HL-60/S4 treated with phorbol 12-myristate 13-acetate at 8.2 ng/mL for 4 days and 3 days (cell line): ENCODE results near the gene BUB3.

Experiments
- in situ Hi-C: fragments of 300-500 bp; cut with MboI; formaldehyde crosslinking; loops from 2 replicates; pipeline ENCODE4 v1.15.0; 2022; ENCODE audit warnings: low sequenced_read_pairs

BUB3 gene

GRCh38 chr10:123154092-123154710 lies at the start of gene BUB3:
Gene BUB3, plus strand, starts transcription at chr10:123154402. Its CDS starts 516 bp downstream, at chr10:123154918.
- in situ Hi-C loops: no loop called here

- in situ Hi-C loops: no loop called here
Measured at GRCh38 chr10:123109466-123109865, 44.7 kb upstream of the BUB3 start.

- in situ Hi-C loops: no loop called here
Measured at GRCh38 chr10:123117644-123118417, 36.4 kb upstream of the BUB3 start.

GRCh38 chr10:123119081-123119480 lies 35.1 kb upstream of the BUB3 start:
- in situ Hi-C loops: no loop called here

- in situ Hi-C loops: no loop called here
Measured at GRCh38 chr10:123126246-123126645, 28.0 kb upstream of the BUB3 start.

- in situ Hi-C loops: loop anchor here (10.0 kb wide), 1 partner anchor 425 kb away; no protein-coding TSS in a partner anchor
Measured at GRCh38 chr10:123129618-123130271, 24.5 kb upstream of the BUB3 start.

- in situ Hi-C loops: loop anchor here (10.0 kb wide), 1 partner anchor 422 kb away; no protein-coding TSS in a partner anchor
Measured at GRCh38 chr10:123132576-123133477, 21.4 kb upstream of the BUB3 start.

GRCh38 chr10:123133541-123134342 lies 20.5 kb upstream of the BUB3 start:
- in situ Hi-C loops: loop anchor here (10.0 kb wide), 1 partner anchor 421 kb away; no protein-coding TSS in a partner anchor

- in situ Hi-C loops: loop anchor here (10.0 kb wide), 1 partner anchor 420 kb away; no protein-coding TSS in a partner anchor
Measured at GRCh38 chr10:123134343-123134914, 19.8 kb upstream of the BUB3 start.

GRCh38 chr10:123134915-123135414 lies 19.2 kb upstream of the BUB3 start:
- in situ Hi-C loops: loop anchor here (10.0 kb wide), 1 partner anchor 420 kb away; no protein-coding TSS in a partner anchor

- in situ Hi-C loops: loop anchor here (10.0 kb wide), 1 partner anchor 419 kb away; no protein-coding TSS in a partner anchor
Measured at GRCh38 chr10:123135415-123136141, 18.6 kb upstream of the BUB3 start, which contains the start of gene HMX3. Gene HMX3, plus strand, starts transcription at chr10:123135970. Its CDS starts 81 bp downstream, at chr10:123136051.

- in situ Hi-C loops: loop anchor here (10.0 kb wide), 1 partner anchor 418 kb away; no protein-coding TSS in a partner anchor
Measured at GRCh38 chr10:123136221-123136805, 17.9 kb upstream of the BUB3 start.

GRCh38 chr10:123136806-123137642 lies 17.2 kb upstream of the BUB3 start:
- in situ Hi-C loops: loop anchor here (10.0 kb wide), 1 partner anchor 418 kb away; no protein-coding TSS in a partner anchor

GRCh38 chr10:123139165-123139520 lies 15.1 kb upstream of the BUB3 start:
- in situ Hi-C loops: loop anchor here (10.0 kb wide), 1 partner anchor 416 kb away; no protein-coding TSS in a partner anchor

- in situ Hi-C loops: loop anchor here (10.0 kb wide), 1 partner anchor 415 kb away; no protein-coding TSS in a partner anchor
Measured at GRCh38 chr10:123139521-123140163, 14.6 kb upstream of the BUB3 start.
